HG03196 (cell line): ENCODE measurements around the gene DLX5.
"Not testable (repeated sequence)": the region's sequence is repeated elsewhere in the genome, so short reads cannot be mapped to it uniquely, and the experiment has no call there.

ENCODE experiments used
- ATAC-seq: cut with Tn5 transposase; IDR thresholded peaks from one replicate; pipeline ENCODE4 v1.9.1; 2021; ENCODE audit not compliant: unreplicated experiment

Gene DLX5

GRCh38 chr7:97024209-97025129 lies at the start of gene DLX5:
DLX5 (minus strand) TSS chr7:97024831; CDS start chr7:97024623, 208 bp downstream.
- ATAC-seq: no peak

GRCh38 chr7:97072025-97072424 lies 47.4 kb upstream of the DLX5 start:
- not testable (repeated sequence) for ATAC-seq

- peak; percentile 73 for ATAC-seq
Measured at GRCh38 chr7:97064972-97065587, 40.4 kb upstream of the DLX5 start.

GRCh38 chr7:97064020-97064419 lies 39.4 kb upstream of the DLX5 start:
- ATAC-seq: no peak

- ATAC-seq: no peak
Measured at GRCh38 chr7:97043281-97043680, 18.6 kb upstream of the DLX5 start.

GRCh38 chr7:97039374-97040065 lies 14.9 kb upstream of the DLX5 start:
- ATAC-seq: no peak

- ATAC-seq: not testable (repeated sequence)
Measured at GRCh38 chr7:97034213-97034852, 9.7 kb upstream of the DLX5 start.

GRCh38 chr7:97027427-97028234 lies 3.0 kb upstream of the DLX5 start:
- ATAC-seq: peak; percentile 91

GRCh38 chr7:97026715-97027426 lies 2.2 kb upstream of the DLX5 start:
- no peak for ATAC-seq

GRCh38 chr7:97025983-97026714 lies 1.5 kb upstream of the DLX5 start:
- ATAC-seq: no peak

- ATAC-seq: no peak
Measured at GRCh38 chr7:97025130-97025499, 484 bp upstream of the DLX5 start.

GRCh38 chr7:97022491-97023306 lies 1.9 kb downstream of the DLX5 start:
- ATAC-seq: no peak

GRCh38 chr7:97021747-97022490 lies 2.7 kb downstream of the DLX5 start:
- ATAC-seq: no peak

- ATAC-seq: no peak
Measured at GRCh38 chr7:97020996-97021746, 3.5 kb downstream of the DLX5 start.

GRCh38 chr7:97020601-97020995 lies 4.0 kb downstream of the DLX5 start:
- no peak for ATAC-seq

- ATAC-seq: no peak
Measured at GRCh38 chr7:97019710-97020225, 4.9 kb downstream of the DLX5 start.
